Type B pancreatic cell (in vitro differentiated cells): ENCODE measurements around the gene BCAS2. TPM values are rescaled to one million over a fixed set of nuclear protein-coding genes. Genes with fewer than 3 reads are reported as not detected.

Source experiments
- DNase-seq: peaks from one replicate; pipeline ENCODE4 v3.0.0; 2021; ENCODE audit warnings: mixed read lengths; ENCODE audit not compliant: unreplicated experiment; ENCODE audit errors: extremely low spot score
- H3K27ac Mint-ChIP-seq: 2 replicates; pipeline ENCODE4 v1.8.0; 2021; ENCODE audit warnings: mild to moderate bottlenecking, mixed read lengths
- H3K27me3 Mint-ChIP-seq: 2 replicates; pipeline ENCODE4 v1.8.0; 2021; ENCODE audit warnings: mixed read lengths
- H3K36me3 Mint-ChIP-seq: 2 replicates; pipeline ENCODE4 v1.8.0; 2021; ENCODE audit warnings: mixed read lengths
- H3K4me1 Mint-ChIP-seq: one replicate; pipeline ENCODE4 v1.8.0; 2021; ENCODE audit warnings: mixed read lengths; ENCODE audit not compliant: unreplicated experiment
- H3K4me3 Mint-ChIP-seq: 2 replicates; pipeline ENCODE4 v1.8.0; 2021; ENCODE audit warnings: mild to moderate bottlenecking, mixed read lengths
- H3K9me3 Mint-ChIP-seq: 2 replicates; pipeline ENCODE4 v1.8.0; 2021; ENCODE audit warnings: mixed read lengths
- long read RNA-seq: library from polyadenylated mRNA; unstranded; transcript quantifications from one replicate; pipeline ENCODE4 v2.0.0, GENCODE V29; 2020
- total RNA-seq: library from RNA; stranded (reverse); gene quantifications from 2 replicates; pipeline ENCODE4 v1.2.1, GENCODE V29; 2021; ENCODE audit warnings: low replicate concordance
- TF ChIP-seq, protein P1 (sequence below): fragments of 200-600 bp; sonication (generic); conservative IDR thresholded peaks from 2 replicates; pipeline ENCODE4 v1.5.0; 2021; ENCODE audit warnings: antibody characterized with exemption, mild to moderate bottlenecking

The BCAS2 gene
- total RNA-seq, result 42.2 and 45.5 TPM in 2 replicates
- long read RNA-seq, transcript BCAS2-201 (7 exons, 1,299 nt), result major isoform, 195 of 214 reads
- long read RNA-seq, partial matches to known transcripts, result 5 of 214 reads
- long read RNA-seq, other reads (novel, unspliced or antisense), result 11 of 214 reads

DNA sequence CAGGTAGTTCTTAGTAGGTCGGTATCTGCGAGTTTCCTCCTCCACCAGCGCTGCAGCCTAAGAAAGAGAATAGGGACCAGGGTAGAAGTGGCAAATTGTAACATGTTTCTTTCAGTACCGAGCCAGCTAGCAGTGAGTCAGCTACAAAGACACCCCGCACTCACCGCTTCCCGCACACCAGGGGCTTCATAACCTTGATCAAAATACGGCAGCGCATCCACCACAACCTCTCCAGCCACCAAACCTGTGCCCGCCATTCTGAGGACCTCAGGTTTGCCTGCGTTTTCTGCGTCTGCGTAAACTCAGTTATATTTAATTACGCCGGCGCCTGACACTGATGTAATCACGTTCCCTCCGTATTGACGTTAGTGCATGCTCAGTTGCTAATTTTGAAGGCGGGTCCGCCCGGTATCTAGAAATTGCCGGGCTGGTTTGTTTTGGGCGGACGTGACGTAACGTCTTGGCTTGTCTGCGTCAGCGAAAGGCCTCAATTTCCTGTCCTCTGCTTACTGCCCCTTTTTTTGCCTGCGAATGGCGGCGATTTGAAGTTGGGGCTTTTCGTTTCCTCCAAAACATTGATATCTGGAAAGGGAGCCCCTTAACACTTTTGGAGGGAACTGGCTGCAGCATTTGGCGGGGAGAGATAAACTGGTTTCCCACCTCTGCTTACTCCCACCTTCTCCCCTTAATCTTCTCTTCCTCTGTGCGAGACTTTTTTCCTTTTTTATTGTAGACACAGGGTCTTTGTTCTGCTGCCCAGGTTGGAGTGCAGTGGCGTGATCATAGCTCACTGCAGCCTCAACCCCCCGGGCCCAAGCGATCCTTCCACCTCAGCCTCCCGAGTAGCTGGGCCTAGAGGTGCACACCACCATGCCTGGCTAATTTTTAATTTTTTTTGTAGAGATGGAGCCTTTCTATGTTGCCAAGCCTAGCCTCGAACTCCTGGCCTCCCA, at the start of gene BCAS2:
Gene BCAS2, minus strand, starts transcription at position 281 of the 953 bp plus-strand sequence. Its CDS starts 24 bp downstream, at position 257.
- TF ChIP-seq, protein P1, sequence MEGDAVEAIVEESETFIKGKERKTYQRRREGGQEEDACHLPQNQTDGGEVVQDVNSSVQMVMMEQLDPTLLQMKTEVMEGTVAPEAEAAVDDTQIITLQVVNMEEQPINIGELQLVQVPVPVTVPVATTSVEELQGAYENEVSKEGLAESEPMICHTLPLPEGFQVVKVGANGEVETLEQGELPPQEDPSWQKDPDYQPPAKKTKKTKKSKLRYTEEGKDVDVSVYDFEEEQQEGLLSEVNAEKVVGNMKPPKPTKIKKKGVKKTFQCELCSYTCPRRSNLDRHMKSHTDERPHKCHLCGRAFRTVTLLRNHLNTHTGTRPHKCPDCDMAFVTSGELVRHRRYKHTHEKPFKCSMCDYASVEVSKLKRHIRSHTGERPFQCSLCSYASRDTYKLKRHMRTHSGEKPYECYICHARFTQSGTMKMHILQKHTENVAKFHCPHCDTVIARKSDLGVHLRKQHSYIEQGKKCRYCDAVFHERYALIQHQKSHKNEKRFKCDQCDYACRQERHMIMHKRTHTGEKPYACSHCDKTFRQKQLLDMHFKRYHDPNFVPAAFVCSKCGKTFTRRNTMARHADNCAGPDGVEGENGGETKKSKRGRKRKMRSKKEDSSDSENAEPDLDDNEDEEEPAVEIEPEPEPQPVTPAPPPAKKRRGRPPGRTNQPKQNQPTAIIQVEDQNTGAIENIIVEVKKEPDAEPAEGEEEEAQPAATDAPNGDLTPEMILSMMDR, result no peak
- Mint-ChIP-seq H3K27me3 (no peaks in the 10 kb centered on the region), H3K9me3 (no peaks in the 10 kb centered on the region), H3K4me3 (peak within 1 kb of the TSS; percentile 99), H3K36me3 (peaks cover 8% of the 10 kb centered on the region), H3K27ac (peak within 1 kb of the TSS; percentile 98), H3K4me1 (peaks cover 21% of the 10 kb centered on the region)
- DNase-seq, result peak; percentile 91

DNA sequence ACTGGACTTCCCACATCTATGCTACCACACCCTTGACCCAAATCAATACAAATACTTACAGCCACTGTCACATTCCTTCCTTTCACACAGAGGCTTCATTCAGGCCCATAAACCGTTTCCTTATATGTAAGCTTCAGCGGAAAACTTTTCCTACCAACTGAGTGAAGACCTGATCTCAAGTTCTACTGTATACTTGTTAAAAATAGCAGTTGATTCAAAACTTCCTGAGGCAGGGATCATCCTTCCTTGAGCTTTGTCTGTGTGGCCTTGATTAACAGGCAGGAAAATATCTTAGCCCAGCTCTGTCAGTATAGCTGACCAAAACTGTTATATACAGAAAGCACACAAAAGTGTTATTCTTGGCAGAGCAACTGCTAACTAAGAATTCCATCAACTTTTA, 45.7 kb upstream of the BCAS2 start:
- no peaks in the 10 kb centered on the region for H3K4me1 Mint-ChIP-seq
- H3K27ac Mint-ChIP-seq, result no peak overlapping the region
- no peak overlapping the region for H3K4me3 Mint-ChIP-seq
- no peaks in the 10 kb centered on the region for H3K27me3 Mint-ChIP-seq
- DNase-seq, result no peak
- no peaks in the 10 kb centered on the region for H3K9me3 Mint-ChIP-seq
- TF ChIP-seq, protein P1, result no peak
- H3K36me3 Mint-ChIP-seq, result no peaks in the 10 kb centered on the region

DNA sequence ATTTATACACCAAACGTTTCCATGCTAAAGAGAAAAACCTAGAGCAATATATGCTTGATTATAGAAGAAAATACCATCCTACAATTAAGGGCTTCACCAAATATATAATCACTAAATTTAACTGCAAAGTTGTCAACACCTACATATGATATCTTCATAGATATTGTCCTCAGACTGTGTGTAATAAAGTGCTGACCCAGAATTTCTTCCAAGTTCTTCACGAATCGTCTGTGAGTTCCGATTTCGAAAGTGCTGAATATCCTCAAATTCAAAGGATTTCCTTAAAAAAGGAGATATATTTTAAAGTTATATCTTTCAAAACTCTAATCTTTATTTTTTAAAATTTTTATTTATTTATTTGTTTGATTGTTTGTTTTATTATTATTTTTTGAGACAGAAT, 41.9 kb upstream of the BCAS2 start:
- DNase-seq, result no peak
- Mint-ChIP-seq H3K4me3 (no peak overlapping the region), H3K9me3 (no peaks in the 10 kb centered on the region), H3K36me3 (peaks cover under 1% of the 10 kb centered on the region), H3K4me1 (no peaks in the 10 kb centered on the region), H3K27me3 (no peaks in the 10 kb centered on the region), H3K27ac (no peak overlapping the region)
- TF ChIP-seq, protein P1, result no peak

DNA sequence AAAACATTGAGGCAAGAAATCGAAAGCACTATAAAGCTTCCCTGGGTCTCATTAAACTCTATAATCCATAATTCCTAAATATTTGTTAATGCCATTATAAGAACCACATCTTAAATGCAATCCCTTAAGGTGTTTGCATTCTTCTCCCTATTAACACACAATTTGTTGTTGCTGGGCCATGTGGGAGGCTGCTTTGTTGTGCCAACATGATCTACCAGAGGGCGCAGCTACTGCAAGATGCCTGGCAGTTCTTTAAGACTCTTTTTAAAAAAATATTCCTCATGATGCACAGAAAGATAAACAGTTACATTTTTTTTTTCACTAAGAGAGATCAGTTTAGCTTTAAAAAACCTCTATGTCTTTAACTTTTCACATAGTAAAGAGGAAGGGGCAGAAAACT, 39.0 kb upstream of the BCAS2 start:
- Mint-ChIP-seq H3K36me3 (peaks cover 5% of the 10 kb centered on the region), H3K27ac (no peak overlapping the region), H3K4me1 (no peaks in the 10 kb centered on the region), H3K4me3 (no peak overlapping the region), H3K9me3 (no peaks in the 10 kb centered on the region), H3K27me3 (no peaks in the 10 kb centered on the region)
- no peak for DNase-seq
- TF ChIP-seq, protein P1, result no peak

DNA sequence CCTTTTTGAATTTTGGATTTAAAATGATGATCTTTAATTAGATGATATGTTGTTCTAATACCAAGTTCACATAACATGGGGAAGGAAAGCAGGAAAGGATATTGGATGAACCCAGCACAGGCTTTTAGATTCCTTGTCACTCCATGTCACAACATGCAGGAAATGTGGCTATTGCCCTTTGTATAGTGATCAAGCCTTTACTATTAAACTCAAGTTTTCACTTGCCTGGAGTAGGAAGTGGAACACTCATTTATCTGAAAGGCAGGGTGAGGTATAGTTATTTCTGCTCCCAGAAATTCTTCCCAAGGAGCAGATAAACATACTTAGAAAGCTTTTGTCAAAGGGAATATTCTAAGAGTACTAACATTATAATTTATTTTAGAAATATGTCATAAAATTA, 37.2 kb upstream of the BCAS2 start:
- Mint-ChIP-seq H3K9me3 (no peaks in the 10 kb centered on the region), H3K4me3 (no peak overlapping the region), H3K4me1 (no peaks in the 10 kb centered on the region), H3K27ac (no peak overlapping the region), H3K27me3 (no peaks in the 10 kb centered on the region), H3K36me3 (peaks cover 7% of the 10 kb centered on the region)
- TF ChIP-seq, protein P1, result no peak
- DNase-seq, result no peak
